ENCODE results near the gene SOX4.

GRCh38 chr6:21582651-21583050 is 10.9 kb upstream of the SOX4 start:
- TF ChIP-seq CTCF (IDR thresholded peaks at IDR 0.05) (no peak), EP300 (IDR thresholded peaks at IDR 0.05) (no peak), POLR2AphosphoS5 (IDR thresholded peaks at IDR 0.05) (no peak)

Measured in upper lobe of left lung (tissue), 4 donors.